Parathyroid adenoma (tissue), 2 donors: Measurements from ENCODE around the gene METTL15.

Experiments
- H2AFZ ChIP-seq: fragments of 300-600 bp; sonication (generic); one replicate; pipeline ENCODE4 v1.7.0; 2017; ENCODE audit warnings: antibody characterized with exemption, mild to moderate bottlenecking
- H3K27ac ChIP-seq: fragments of 300-600 bp; sonication (generic); one replicate; pipeline ENCODE4 v1.7.0; 2017
- H3K27me3 ChIP-seq: fragments of 300-600 bp; sonication (generic); one replicate; pipeline ENCODE4 v1.7.0; 2017; ENCODE audit warnings: low read length; ENCODE audit not compliant: control insufficient read depth, insufficient read depth
- H3K36me3 ChIP-seq: fragments of 300-600 bp; sonication (generic); one replicate; pipeline ENCODE4 v1.7.0; 2017; ENCODE audit warnings: low read length; ENCODE audit not compliant: control insufficient read depth, insufficient read depth
- H3K4me1 ChIP-seq: fragments of 300-600 bp; sonication (generic); one replicate; pipeline ENCODE4 v1.7.0; 2017; ENCODE audit warnings: control low read depth
- H3K4me2 ChIP-seq: fragments of 300-600 bp; sonication (generic); one replicate; pipeline ENCODE4 v1.7.0; 2017; ENCODE audit warnings: low read length
- H3K4me3 ChIP-seq: fragments of 300-600 bp; sonication (generic); one replicate; pipeline ENCODE4 v1.7.0; 2017; ENCODE audit warnings: low read depth, low read length
- H3K79me2 ChIP-seq: fragments of 300-600 bp; sonication (generic); one replicate; pipeline ENCODE4 v1.7.0; 2017; ENCODE audit warnings: control low read depth
- H3K9ac ChIP-seq: fragments of 300-600 bp; sonication (generic); one replicate; pipeline ENCODE4 v1.7.0; 2017; ENCODE audit warnings: mild to moderate bottlenecking
- H3K9me3 ChIP-seq: fragments of 300-600 bp; sonication (generic); one replicate; pipeline ENCODE4 v1.7.0; 2017; ENCODE audit warnings: low read length; ENCODE audit not compliant: control insufficient read depth
- CTCF ChIP-seq: fragments of 300-600 bp; sonication (generic); IDR thresholded peaks from one replicate; pipeline ENCODE4 v1.7.0; 2017; ENCODE audit warnings: antibody characterized with exemption, mild to moderate bottlenecking
- donor health status: primary hyperparathyroidism.

Gene METTL15

GRCh38 chr11:28228196-28228895 is 120.2 kb downstream of the METTL15 start:
- Histone ChIP-seq H2AFZ (no peak overlapping the region), H3K9ac (no peak overlapping the region), H3K4me1 (no peaks in the 10 kb centered on the region), H3K9me3 (no peaks in the 10 kb centered on the region), H3K36me3 (no peaks in the 10 kb centered on the region), H3K79me2 (no peaks in the 10 kb centered on the region), H3K27ac (no peak overlapping the region), H3K4me3 (no peak overlapping the region), H3K27me3 (no peaks in the 10 kb centered on the region), H3K4me2 (no peak overlapping the region)
- TF ChIP-seq CTCF, result no peak

GRCh38 chr11:28231475-28231874 is 123.3 kb downstream of the METTL15 start:
- H3K36me3 ChIP-seq, result no peaks in the 10 kb centered on the region
- H3K4me1 ChIP-seq, result no peaks in the 10 kb centered on the region
- no peak overlapping the region for H3K4me3 ChIP-seq
- H3K27ac ChIP-seq, result no peak overlapping the region
- no peak overlapping the region for H2AFZ ChIP-seq
- no peaks in the 10 kb centered on the region for H3K79me2 ChIP-seq
- no peak overlapping the region for H3K9ac ChIP-seq
- no peak overlapping the region for H3K4me2 ChIP-seq
- no peak for TF ChIP-seq CTCF
- no peaks in the 10 kb centered on the region for H3K27me3 ChIP-seq
- H3K9me3 ChIP-seq, result no peaks in the 10 kb centered on the region

GRCh38 chr11:28232649-28233048 is 124.5 kb downstream of the METTL15 start:
- Histone ChIP-seq H3K36me3 (no peaks in the 10 kb centered on the region), H3K4me3 (no peak overlapping the region), H3K4me1 (no peaks in the 10 kb centered on the region), H3K27me3 (no peaks in the 10 kb centered on the region), H3K27ac (no peak overlapping the region), H3K79me2 (no peaks in the 10 kb centered on the region), H2AFZ (no peak overlapping the region), H3K9ac (no peak overlapping the region), H3K9me3 (no peaks in the 10 kb centered on the region), H3K4me2 (no peak overlapping the region)
- TF ChIP-seq CTCF, result no peak

GRCh38 chr11:28241760-28242159 is 133.6 kb downstream of the METTL15 start:
- no peak overlapping the region for H3K4me2 ChIP-seq
- no peak for TF ChIP-seq CTCF
- H3K27ac ChIP-seq, result no peak overlapping the region
- no peaks in the 10 kb centered on the region for H3K36me3 ChIP-seq
- H3K9ac ChIP-seq, result no peak overlapping the region
- H3K27me3 ChIP-seq, result no peaks in the 10 kb centered on the region
- H2AFZ ChIP-seq, result no peak overlapping the region
- H3K9me3 ChIP-seq, result no peaks in the 10 kb centered on the region
- H3K79me2 ChIP-seq, result no peaks in the 10 kb centered on the region
- H3K4me3 ChIP-seq, result no peak overlapping the region
- H3K4me1 ChIP-seq, result no peaks in the 10 kb centered on the region

- no peak overlapping the region for H2AFZ ChIP-seq
- H3K79me2 ChIP-seq, result no peaks in the 10 kb centered on the region
- H3K9me3 ChIP-seq, result no peaks in the 10 kb centered on the region
- no peak overlapping the region for H3K9ac ChIP-seq
- no peak overlapping the region for H3K27ac ChIP-seq
- H3K4me1 ChIP-seq, result no peaks in the 10 kb centered on the region
- no peak overlapping the region for H3K4me3 ChIP-seq
- no peak for TF ChIP-seq CTCF
- H3K36me3 ChIP-seq, result no peaks in the 10 kb centered on the region
- H3K4me2 ChIP-seq, result no peak overlapping the region
- H3K27me3 ChIP-seq, result no peaks in the 10 kb centered on the region
Measured at GRCh38 chr11:28242596-28242995, 134.4 kb downstream of the METTL15 start.
